Spleen (tissue), 11 donors: ENCODE data around the gene GATA6. TPM values are rescaled to one million over a fixed set of nuclear protein-coding genes. Genes with fewer than 3 reads are reported as not detected.

Source experiments
- DNase-seq: peaks from one replicate; pipeline ENCODE4 v3.0.0-alpha.2; 2020
- H3K27ac ChIP-seq, 8 donors: fragments of 200-600 bp; sonication (generic) in 7 of 8; 1 replicate in 4 of 8; 2 replicates in 4 of 8; pipeline versions ENCODE4 v1.5.0 to v1.8.0; 2016 to 2021; ENCODE audit warnings: inconsistent platforms in 4 of 8, mild to moderate bottlenecking in 4 of 8, moderate library complexity in 1 of 8
- H3K27me3 ChIP-seq, 7 donors: fragments of 200-600 bp; sonication (generic) in 6 of 7; replicated peaks in 1 of 7; 1 replicate in 4 of 7; 2 replicates in 3 of 7; pipeline versions ENCODE4 v1.5.0 to v1.8.0; 2016 to 2021; ENCODE audit warnings: inconsistent platforms in 3 of 7, mild to moderate bottlenecking in 1 of 7
- H3K36me3 ChIP-seq, 6 donors: fragments of 200-600 bp; sonication (generic) in 5 of 6; 1 replicate in 4 of 6; 2 replicates in 2 of 6; pipeline versions ENCODE4 v1.5.0 to v1.8.0; 2016 to 2021; ENCODE audit warnings: inconsistent platforms in 2 of 6
- H3K4me1 ChIP-seq, 6 donors: fragments of 200-600 bp; sonication (generic) in 5 of 6; 1 replicate in 3 of 6; 2 replicates in 3 of 6; pipeline versions ENCODE4 v1.5.0 to v1.8.0; 2016 to 2021; ENCODE audit warnings: inconsistent platforms in 3 of 6
- H3K4me3 ChIP-seq, 8 donors: fragments of 200-600 bp; sonication (generic) in 7 of 8; 1 replicate in 4 of 8; 2 replicates in 4 of 8; pipeline versions ENCODE4 v1.5.0 to v1.8.0; 2016 to 2021; ENCODE audit warnings: inconsistent platforms in 4 of 8, mild to moderate bottlenecking in 4 of 8, moderate library complexity in 2 of 8
- H3K9me3 ChIP-seq, 8 donors: fragments of 200-600 bp; sonication (generic) in 7 of 8; 1 replicate in 4 of 8; 2 replicates in 4 of 8; pipeline versions ENCODE4 v1.5.0 to v1.8.0; 2016 to 2021; ENCODE audit warnings: inconsistent platforms in 4 of 8
- CTCF ChIP-seq, 11 experiments: fragments of 200-600 bp in 7 of 11; fragments of 450-650 bp in 4 of 11; sonication (generic) in 4 of 11; IDR thresholded peaks in 8 of 11; conservative IDR thresholded peaks in 3 of 11; 1 replicate in 7 of 11; 2 replicates in 4 of 11; pipeline versions ENCODE4 v1.4.0 to v1.8.0; 2016 to 2021; ENCODE audit warnings: antibody characterized with exemption in 11 of 11, inconsistent platforms in 4 of 11, mild to moderate bottlenecking in 1 of 11
- POLR2A ChIP-seq, 3 donors: fragments of 450-650 bp; IDR thresholded peaks; one replicate each; pipeline ENCODE4 v1.5.1; 2017; ENCODE audit warnings: antibody characterized with exemption in 3 of 3, mild to moderate bottlenecking in 1 of 3
- POLR2AphosphoS5 ChIP-seq, 3 donors: sonication (generic); formaldehyde crosslinking; IDR thresholded peaks; one replicate each; pipeline ENCODE4 v1.5.1; 2017; ENCODE audit warnings: antibody characterized with exemption in 3 of 3
- WGBS, 5 donors: extraction: QIAGEN DNeasy Blood & Tissue Kit in 3 of 5; methylation state at CpG; one replicate each; pipeline versions ENCODE4 v1.1.5 to v1.1.7; 2013 to 2018; 5-methylcytosine and 5-hydroxymethylcytosine counted together
- intact Hi-C: fragments of 100-400 bp; cut with DNase I; formaldehyde crosslinking; loops from one replicate; pipeline ENCODE4 v1.15.0; 2023; ENCODE audit warnings: low total_unique reads
- polyA plus RNA-seq, 3 donors: library from polyadenylated mRNA; stranded (reverse); fragments of 200-250 nt; gene quantifications; one replicate each; pipeline ENCODE4 v1.2.1, GENCODE V29; 2013
- total RNA-seq, 7 donors: library from RNA; depleted of rRNA in 3 of 7; stranded (reverse); fragments of >200 nt in 3 of 7; fragmentation: NEBNext Ultra II Directional in 4 of 7; extraction: Animal tissue kit (Norgen Biotek cat#: 25700) in 4 of 7; gene quantifications; one replicate each; pipeline versions ENCODE4 v1.1.0 to v1.2.1, GENCODE V29; 2016 to 2021
- donor health status: healthy with polysubstance abuse.
- donor health status: DM: no; HTN: no; CAD: no; lungs with moderate emphysema.
- donor health status: DM: no; HTN: no; CAD: no.
- donor health status: Bipolar disorder and iron deficiency.
- donor health status: healthy.
- donor health status: DM: no; HTN: no; CAD: no.
- donor health status: DM: yes; HTN: yes; CAD: no.

The GATA6 gene
- total and polyA plus RNA-seq, 10 donors, result 4.2 to 65.3 (median 34.8) TPM

GRCh38 chr18:22223965-22224322, 54.6 kb downstream of the GATA6 start:
- no peaks in the 10 kb centered on the region for H3K36me3 ChIP-seq
- H3K4me1 ChIP-seq, result peaks cover 0 to 4% (median 0%) of the 10 kb centered on the region in 6 donors
- H3K9me3 ChIP-seq, result no peaks in the 10 kb centered on the region
- no peak overlapping the region for H3K4me3 ChIP-seq
- DNase-seq, result no peak
- 52 to 68% (median 56%) methylated on average over 1 of the region's 1 CpG for WGBS, 5 donors
- TF ChIP-seq POLR2AphosphoS5 (IDR thresholded peaks at IDR 0.05), result no peak
- intact Hi-C loops, result no loop called here
- H3K27me3 ChIP-seq, result no peaks in the 10 kb centered on the region
- no peak overlapping the region for H3K27ac ChIP-seq

GRCh38 chr18:22224339-22224738, 55.0 kb downstream of the GATA6 start:
- intact Hi-C loops, result no loop called here
- no peak overlapping the region for H3K4me3 ChIP-seq
- H3K9me3 ChIP-seq, result no peaks in the 10 kb centered on the region
- WGBS, 5 donors, result 55 to 88% (median 75%) methylated on average over 1 of the region's 1 CpG
- no peak for TF ChIP-seq POLR2AphosphoS5 (IDR thresholded peaks at IDR 0.05)
- TF ChIP-seq CTCF (IDR thresholded peaks at IDR 0.05 in 8 of 11, conservative IDR thresholded peaks at IDR 0.05 in 3 of 11), result no peak
- no peak for TF ChIP-seq POLR2A (IDR thresholded peaks at IDR 0.05)
- no peaks in the 10 kb centered on the region for H3K27me3 ChIP-seq
- H3K4me1 ChIP-seq, result peaks cover 0 to 4% (median 0%) of the 10 kb centered on the region in 6 donors
- H3K27ac ChIP-seq, result no peak overlapping the region
- DNase-seq, result no peak
- no peaks in the 10 kb centered on the region for H3K36me3 ChIP-seq

GRCh38 chr18:22226801-22227200, 57.4 kb downstream of the GATA6 start:
- no peak overlapping the region for H3K4me3 ChIP-seq
- H3K4me1 ChIP-seq, result peaks cover 0 to 4% (median 0%) of the 10 kb centered on the region in 6 donors
- H3K27me3 ChIP-seq, result no peaks in the 10 kb centered on the region
- no peak for DNase-seq
- no peak for TF ChIP-seq CTCF (IDR thresholded peaks at IDR 0.05 in 8 of 11, conservative IDR thresholded peaks at IDR 0.05 in 3 of 11)
- no peak for TF ChIP-seq POLR2AphosphoS5 (IDR thresholded peaks at IDR 0.05)
- no peak for TF ChIP-seq POLR2A (IDR thresholded peaks at IDR 0.05)
- WGBS, 5 donors, result 77 to 92% (median 84%) methylated on average over 4 of the region's 4 CpGs
- no peaks in the 10 kb centered on the region for H3K36me3 ChIP-seq
- no peak overlapping the region for H3K27ac ChIP-seq
- intact Hi-C loops, result no loop called here
- no peaks in the 10 kb centered on the region for H3K9me3 ChIP-seq

GRCh38 chr18:22228976-22229375, 59.6 kb downstream of the GATA6 start:
- intact Hi-C loops, result no loop called here
- 74 to 80% (median 75%) methylated on average over 2 of the region's 2 CpGs for WGBS, 5 donors

More at GRCh38 chr18:22228976-22229375, 59.6 kb downstream of the GATA6 start:
- Histone ChIP-seq H3K4me3 (no peak overlapping the region), H3K9me3 (no peaks in the 10 kb centered on the region), H3K4me1 (no peaks in the 10 kb centered on the region), H3K36me3 (no peaks in the 10 kb centered on the region), H3K27me3 (no peaks in the 10 kb centered on the region), H3K27ac (no peak overlapping the region)
- no peak for DNase-seq
- TF ChIP-seq CTCF (IDR thresholded peaks at IDR 0.05 in 8 of 11, conservative IDR thresholded peaks at IDR 0.05 in 3 of 11), result no peak
- no peak for TF ChIP-seq POLR2AphosphoS5 (IDR thresholded peaks at IDR 0.05)
- no peak for TF ChIP-seq POLR2A (IDR thresholded peaks at IDR 0.05)
